ENCODE results near the gene TRIM56. TPM values are rescaled to one million over a fixed set of nuclear protein-coding genes. Genes with fewer than 3 reads are reported as not detected.

TRIM56 gene
- total RNA-seq, 5 donors from 2014 or later (not counting 1 experiment from before 2014, with no cell fraction given): 47.2 to 80.9 (median 77.4) TPM

DNA sequence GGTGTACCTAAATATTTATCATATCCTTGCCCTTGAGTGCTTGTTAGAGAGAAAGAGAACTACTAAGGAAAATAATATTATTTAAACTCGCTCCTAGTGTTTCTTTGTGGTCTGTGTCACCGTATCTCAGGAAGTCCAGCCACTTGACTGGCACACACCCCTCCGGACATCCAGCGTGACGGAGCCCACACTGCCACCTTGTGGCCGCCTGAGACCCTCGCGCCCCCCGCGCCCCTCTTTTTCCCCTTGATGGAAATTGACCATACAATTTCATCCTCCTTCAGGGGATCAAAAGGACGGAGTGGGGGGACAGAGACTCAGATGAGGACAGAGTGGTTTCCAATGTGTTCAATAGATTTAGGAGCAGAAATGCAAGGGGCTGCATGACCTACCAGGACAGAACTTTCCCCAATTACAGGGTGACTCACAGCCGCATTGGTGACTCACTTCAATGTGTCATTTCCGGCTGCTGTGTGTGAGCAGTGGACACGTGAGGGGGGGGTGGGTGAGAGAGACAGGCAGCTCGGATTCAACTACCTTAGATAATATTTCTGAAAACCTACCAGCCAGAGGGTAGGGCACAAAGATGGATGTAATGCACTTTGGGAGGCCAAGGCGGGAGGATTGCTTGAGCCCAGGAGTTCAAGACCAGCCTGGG lies 53.1 kb downstream of the TRIM56 start:
- peaks cover 9 to 47% of the 10 kb centered on the region in 2 donors for H3K27me3 Mint-ChIP-seq
- peak overlapping the region in 2 of 3 donors; percentile 31 to 62 for H3K4me3 Mint-ChIP-seq
- H3K27ac ChIP-seq (ENCODE audit: low read length): no peak overlapping the region
- peak overlapping the region in 1 of 2 donors; percentile 31 for H3K27ac Mint-ChIP-seq
- no peaks in the 10 kb centered on the region for H3K36me3 Mint-ChIP-seq
- no peaks in the 10 kb centered on the region for H3K36me3 ChIP-seq (ENCODE audit: control insufficient read depth in 2 of 2, extremely low read depth in 1 of 2, insufficient read depth in 1 of 2, low read length in 1 of 2)
- POLR2A ChIA-PET: interaction anchor here (0.6 to 0.7 kb wide), 2 partner anchors 43 to 155 kb away, joined by 3 to 4 read pairs; no protein-coding TSS in a partner anchor
- no peaks in the 10 kb centered on the region for H3K9me3 ChIP-seq
- H3K4me1 ChIP-seq (ENCODE audit: control insufficient read depth in 1 of 2, extremely low read depth in 1 of 2, insufficient read depth in 2 of 2, low read length in 2 of 2): peaks cover 0 to 11% of the 10 kb centered on the region in 2 experiments
- no peaks in the 10 kb centered on the region for H3K9me3 Mint-ChIP-seq
- 0% methylated on average over 2 of the region's 16 CpGs for WGBS (ENCODE audit: insufficient coverage)
- ATAC-seq (replicated peaks in 1 of 4) (peak; percentile 97 to 99 (median 98)), DNase-seq (peak; percentile 46 to 82 (median 68))
- CTCF ChIA-PET: interaction anchor here in 1 of 2 donors (0.6 kb wide), 1 partner anchor 115 kb away, joined by 6 read pairs; no protein-coding TSS in a partner anchor
- peaks cover 0 to 38% of the 10 kb centered on the region in 2 experiments for H3K27me3 ChIP-seq (replicated peaks in 1 of 2; ENCODE audit: control insufficient read depth in 2 of 2, extremely low read depth in 1 of 2, insufficient read depth in 2 of 2, low read length in 1 of 2)
- peaks cover 15 to 29% (median 26%) of the 10 kb centered on the region in 3 donors for H3K4me1 Mint-ChIP-seq
- H3K4me3 ChIP-seq (ENCODE audit: control insufficient read depth in 1 of 2, extremely low read depth in 1 of 2, low read length in 1 of 2): no peak overlapping the region

- no peak overlapping the region for H3K4me3 Mint-ChIP-seq
- Histone ChIP-seq H3K27me3 (replicated peaks in 1 of 2; ENCODE audit: control insufficient read depth in 2 of 2, extremely low read depth in 1 of 2, insufficient read depth in 2 of 2, low read length in 1 of 2) (peaks cover 3 to 41% of the 10 kb centered on the region in 2 experiments), H3K27ac (ENCODE audit: low read length) (no peak overlapping the region), H3K9me3 (no peaks in the 10 kb centered on the region), H3K4me1 (ENCODE audit: control insufficient read depth in 1 of 2, extremely low read depth in 1 of 2, insufficient read depth in 2 of 2, low read length in 2 of 2) (peaks cover 0 to 16% of the 10 kb centered on the region in 2 experiments), H3K36me3 (ENCODE audit: control insufficient read depth in 2 of 2, extremely low read depth in 1 of 2, insufficient read depth in 1 of 2, low read length in 1 of 2) (no peaks in the 10 kb centered on the region), H3K4me3 (ENCODE audit: control insufficient read depth in 1 of 2, extremely low read depth in 1 of 2, low read length in 1 of 2) (no peak overlapping the region)
- peaks cover 24 to 34% (median 28%) of the 10 kb centered on the region in 3 donors for H3K4me1 Mint-ChIP-seq
- WGBS (ENCODE audit: insufficient coverage): 75% methylated on average over 1 of the region's 3 CpGs
- no peaks in the 10 kb centered on the region for H3K36me3 Mint-ChIP-seq
- H3K9me3 Mint-ChIP-seq: no peaks in the 10 kb centered on the region
- DNase-seq (no peak), ATAC-seq (replicated peaks in 1 of 4) (no peak)
- POLR2A ChIA-PET: no interaction called here
- CTCF ChIA-PET: interaction anchor here in 1 of 2 donors (1.2 kb wide), 1 partner anchor 52 kb away, joined by 3 read pairs; no protein-coding TSS in a partner anchor
- peaks cover 8 to 38% of the 10 kb centered on the region in 2 donors for H3K27me3 Mint-ChIP-seq
- no peak overlapping the region for H3K27ac Mint-ChIP-seq
Measured at GRCh38 chr7:101140339-101140699, 55.0 kb downstream of the TRIM56 start.

- H3K27me3 ChIP-seq (replicated peaks in 1 of 2; ENCODE audit: control insufficient read depth in 2 of 2, extremely low read depth in 1 of 2, insufficient read depth in 2 of 2, low read length in 1 of 2): peaks cover 3 to 38% of the 10 kb centered on the region in 2 experiments
- Mint-ChIP-seq H3K4me3 (no peak overlapping the region), H3K9me3 (no peaks in the 10 kb centered on the region), H3K27ac (peak overlapping the region in 1 of 2 donors; percentile 19), H3K27me3 (peaks cover 8 to 38% of the 10 kb centered on the region in 2 donors), H3K36me3 (no peaks in the 10 kb centered on the region), H3K4me1 (peaks cover 24 to 34% (median 28%) of the 10 kb centered on the region in 3 donors)
- no peaks in the 10 kb centered on the region for H3K9me3 ChIP-seq
- ChIA-PET CTCF (interaction anchor here (0.7 to 1.6 kb wide), 3 partner anchors 52 to 274 kb away, joined by 3 to 11 read pairs (median 4); no protein-coding TSS in a partner anchor), POLR2A (no interaction called here)
- ATAC-seq (replicated peaks in 1 of 4) (no peak), DNase-seq (no peak)
- no peak overlapping the region for H3K4me3 ChIP-seq (ENCODE audit: control insufficient read depth in 1 of 2, extremely low read depth in 1 of 2, low read length in 1 of 2)
- WGBS (ENCODE audit: insufficient coverage): 75% methylated on average over 2 of the region's 4 CpGs
- peaks cover 0 to 16% of the 10 kb centered on the region in 2 experiments for H3K4me1 ChIP-seq (ENCODE audit: control insufficient read depth in 1 of 2, extremely low read depth in 1 of 2, insufficient read depth in 2 of 2, low read length in 2 of 2)
- H3K36me3 ChIP-seq (ENCODE audit: control insufficient read depth in 2 of 2, extremely low read depth in 1 of 2, insufficient read depth in 1 of 2, low read length in 1 of 2): no peaks in the 10 kb centered on the region
- H3K27ac ChIP-seq (ENCODE audit: low read length): no peak overlapping the region
Measured at GRCh38 chr7:101140746-101141382, 55.6 kb downstream of the TRIM56 start.

Other genes starting within 250 kb of the TRIM56 start
- 10 to 100 TPM; 49.9 to 72.6 (median 70.2) TPM for gene SLC12A9, start 232.8 kb upstream of the TRIM56 start, total RNA-seq
- 10 to 100 TPM in 2 of 5 donors, 1 to 10 TPM in 3; 5.6 to 14.6 (median 8.8) TPM for gene TRIP6, start 218.1 kb upstream of the TRIM56 start, total RNA-seq
- 100 to 1,000 TPM; 224 to 308 (median 243) TPM for gene SRRT, start 210.4 kb upstream of the TRIM56 start, total RNA-seq
- gene UFSP1, start 195.8 kb upstream of the TRIM56 start, total RNA-seq: 1 to 10 TPM in 4 of 5 donors, under 1 TPM in 1; 0.50 to 9.0 (median 6.2) TPM
- under 1 TPM; 0.13 to 0.84 (median 0.44) TPM for gene ACHE, start 189.6 kb upstream of the TRIM56 start, total RNA-seq
- gene MUC3A, start 135.9 kb upstream of the TRIM56 start, total RNA-seq: under 1 TPM in 3 of 5 donors, not detected in 2; 0.10 to 0.25 (median 0.18) TPM
- gene MUC12, start 115.9 kb upstream of the TRIM56 start, total RNA-seq: under 1 TPM in 3 of 5 donors, not detected in 2; 0.09 to 0.51 (median 0.33) TPM
- gene MUC17, start 65.4 kb upstream of the TRIM56 start, total RNA-seq: not detected
- under 1 TPM in 4 of 5 donors, not detected in 1; 0.18 to 0.79 (median 0.51) TPM for gene SERPINE1, start 41.6 kb downstream of the TRIM56 start, total RNA-seq
- gene AP1S1, start 69.0 kb downstream of the TRIM56 start, total RNA-seq: 10 to 100 TPM in 3 of 5 donors, 1 to 10 TPM in 2; 8.1 to 16.7 (median 14.4) TPM
- not detected for gene VGF, start 80.1 kb downstream of the TRIM56 start, total RNA-seq
- not detected for gene NAT16, start 94.8 kb downstream of the TRIM56 start, total RNA-seq
- gene MOGAT3, start 115.6 kb downstream of the TRIM56 start, total RNA-seq: not detected
- gene PLOD3, start 132.1 kb downstream of the TRIM56 start, total RNA-seq: 10 to 100 TPM; 27.7 to 74.2 (median 58.8) TPM
- 10 to 100 TPM; 32.9 to 54.1 (median 50.4) TPM for gene ZNHIT1, start 132.7 kb downstream of the TRIM56 start, total RNA-seq
- gene CLDN15, start 152.3 kb downstream of the TRIM56 start, total RNA-seq: 10 to 100 TPM; 23.1 to 47.7 (median 44.8) TPM
- 100 to 1,000 TPM in 4 of 5 donors, 10 to 100 TPM in 1; 99.3 to 136 (median 125) TPM for gene FIS1, start 159.6 kb downstream of the TRIM56 start, total RNA-seq
- gene IFT22, start 236.3 kb downstream of the TRIM56 start, total RNA-seq: 1 to 10 TPM; 1.4 to 6.5 (median 4.6) TPM